ENCODE results near the gene TNC. TPM values are rescaled to one million over a fixed set of nuclear protein-coding genes. Genes with fewer than 3 reads are reported as not detected.

The TNC gene
- total RNA-seq, 1 donor from 2014 or later: 52.9 TPM

- ATAC-seq: no peak
- Histone ChIP-seq H3K27ac (no peak overlapping the region), H3K27me3 (no peaks in the 10 kb centered on the region), H3K4me1 (no peaks in the 10 kb centered on the region), H3K9me3 (no peaks in the 10 kb centered on the region), H3K4me3 (no peak overlapping the region), H3K36me3 (no peaks in the 10 kb centered on the region)
- no peak for TF ChIP-seq CTCF (IDR thresholded peaks at IDR 0.05)
- no peak for DNase-seq
- intact Hi-C loops (cut with DNase I): no loop called here
These were observed 14.0 kb downstream of the TNC start for GRCh38 chr9:115103746-115104477.

GRCh38 chr9:115099901-115100300, 18.1 kb downstream of the TNC start:
- Histone ChIP-seq H3K9me3 (no peaks in the 10 kb centered on the region), H3K36me3 (no peaks in the 10 kb centered on the region), H3K4me1 (peaks cover 8% of the 10 kb centered on the region), H3K4me3 (no peak overlapping the region), H3K27me3 (no peaks in the 10 kb centered on the region), H3K27ac (no peak overlapping the region)
- DNase-seq (no peak), ATAC-seq (peak; percentile 23)
- TF ChIP-seq CTCF (IDR thresholded peaks at IDR 0.05): no peak
- intact Hi-C loops (cut with DNase I): no loop called here

- DNase-seq: no peak
- intact Hi-C loops (cut with DNase I): no loop called here
- peaks cover 8% of the 10 kb centered on the region for H3K4me1 ChIP-seq
- H3K27ac ChIP-seq: no peak overlapping the region
- H3K27me3 ChIP-seq: no peaks in the 10 kb centered on the region
- TF ChIP-seq CTCF (IDR thresholded peaks at IDR 0.05): no peak
- no peak overlapping the region for H3K4me3 ChIP-seq
- ATAC-seq: peak; percentile 29
- no peaks in the 10 kb centered on the region for H3K36me3 ChIP-seq
- H3K9me3 ChIP-seq: no peaks in the 10 kb centered on the region
These were observed 19.6 kb downstream of the TNC start for GRCh38 chr9:115098226-115098965.

GRCh38 chr9:115093520-115093919, 24.4 kb downstream of the TNC start:
- Histone ChIP-seq H3K4me3 (no peak overlapping the region), H3K27ac (no peak overlapping the region), H3K9me3 (no peaks in the 10 kb centered on the region), H3K4me1 (peaks cover 8% of the 10 kb centered on the region), H3K27me3 (no peaks in the 10 kb centered on the region), H3K36me3 (no peaks in the 10 kb centered on the region)
- intact Hi-C loops (cut with DNase I): no loop called here
- ATAC-seq (no peak), DNase-seq (no peak)
- no peak for TF ChIP-seq CTCF (IDR thresholded peaks at IDR 0.05)

- H3K4me3 ChIP-seq: no peak overlapping the region
- DNase-seq: no peak
- H3K36me3 ChIP-seq: no peaks in the 10 kb centered on the region
- ATAC-seq: no peak
- intact Hi-C loops (cut with DNase I): no loop called here
- no peak overlapping the region for H3K27ac ChIP-seq
- H3K27me3 ChIP-seq: no peaks in the 10 kb centered on the region
- TF ChIP-seq CTCF (IDR thresholded peaks at IDR 0.05): no peak
- H3K9me3 ChIP-seq: no peaks in the 10 kb centered on the region
- H3K4me1 ChIP-seq: no peaks in the 10 kb centered on the region
These were observed 27.5 kb downstream of the TNC start for GRCh38 chr9:115090486-115090885.

All from upper lobe of right lung (tissue), 1 donor.